HG02870 (cell line): ENCODE data around the gene COX7A2L.
A peak's percentile ranks its signal among the peaks of the same experiment; 100 is the strongest.
"Not testable (repeated sequence)": the region's sequence is repeated elsewhere in the genome, so short reads cannot be mapped to it uniquely, and the experiment has no call there.

ENCODE experiments used
- ATAC-seq: cut with Tn5 transposase; IDR thresholded peaks from one replicate; pipeline ENCODE4 v1.9.1; 2021; ENCODE audit warnings: mild to moderate bottlenecking, moderate library complexity; ENCODE audit not compliant: unreplicated experiment

Gene COX7A2L

GRCh38 chr2:42360890-42361727 is at the start of gene COX7A2L:
TSS of gene COX7A2L (minus strand) at chr2:42361217. CDS start at chr2:42361161, 56 bp downstream.
- peak; percentile 89 for ATAC-seq

- ATAC-seq: no peak
Measured at GRCh38 chr2:42408009-42408408, 47.0 kb upstream of the COX7A2L start.

GRCh38 chr2:42407476-42407875 is 46.5 kb upstream of the COX7A2L start:
- ATAC-seq: no peak

- no peak for ATAC-seq
Measured at GRCh38 chr2:42404676-42405075, 43.7 kb upstream of the COX7A2L start.

GRCh38 chr2:42401773-42402172 is 40.8 kb upstream of the COX7A2L start:
- no peak for ATAC-seq

- ATAC-seq: not testable (repeated sequence)
Measured at GRCh38 chr2:42398052-42398451, 37.0 kb upstream of the COX7A2L start.

GRCh38 chr2:42393320-42393719 is 32.3 kb upstream of the COX7A2L start:
- ATAC-seq: not testable (repeated sequence)

GRCh38 chr2:42392191-42392590 is 31.2 kb upstream of the COX7A2L start:
- ATAC-seq: no peak

GRCh38 chr2:42390401-42390969 is 29.5 kb upstream of the COX7A2L start:
- ATAC-seq: no peak

GRCh38 chr2:42386682-42387081 is 25.7 kb upstream of the COX7A2L start:
- no peak for ATAC-seq

GRCh38 chr2:42385225-42385624 is 24.2 kb upstream of the COX7A2L start:
- ATAC-seq: no peak

GRCh38 chr2:42383855-42384530 is 23.0 kb upstream of the COX7A2L start:
- no peak for ATAC-seq

- ATAC-seq: no peak
Measured at GRCh38 chr2:42382144-42382543, 21.1 kb upstream of the COX7A2L start.

GRCh38 chr2:42380026-42380425 is 19.0 kb upstream of the COX7A2L start:
- not testable (repeated sequence) for ATAC-seq

GRCh38 chr2:42378415-42378814 is 17.4 kb upstream of the COX7A2L start:
- ATAC-seq: no peak

GRCh38 chr2:42376758-42377157 is 15.7 kb upstream of the COX7A2L start:
- no peak for ATAC-seq

GRCh38 chr2:42372474-42373200 is 11.6 kb upstream of the COX7A2L start:
- no peak for ATAC-seq

- ATAC-seq: no peak
Measured at GRCh38 chr2:42371611-42372473, 10.8 kb upstream of the COX7A2L start.

GRCh38 chr2:42369532-42370229 is 8.7 kb upstream of the COX7A2L start:
- no peak for ATAC-seq
